Erythroblast (primary cell): ENCODE results near the gene ARHGAP26.

Experiments used
- GATA1 ChIP-seq: IDR thresholded peaks from 2 replicates; pipeline ENCODE4 v1.6.1; 2011; ENCODE audit warnings: low read depth, mild to moderate bottlenecking, control low read depth, low read length, moderate library complexity
- POLR2A ChIP-seq: IDR thresholded peaks from 2 replicates; pipeline ENCODE4 v1.6.1; 2011; ENCODE audit warnings: mild to moderate bottlenecking, low read length

- no peak for TF ChIP-seq POLR2A
- TF ChIP-seq GATA1: no peak
Observed at GRCh38 chr5:142957528-142957927, 187.4 kb downstream of the ARHGAP26 start.
